OCI-LY3 (cell line): ENCODE data around the gene GAL3ST3.

Source experiments
- EZH2phosphoT487 ChIP-seq: fragments of 200-600 bp; shearing (Covaris generic); IDR thresholded peaks from 2 replicates; pipeline ENCODE4 v1.6.1; 2018; ENCODE audit warnings: antibody characterized with exemption, mixed run types, low read depth
- TF ChIP-seq, protein P1 (sequence below): fragments of 200-600, 300-600 bp; sonication (generic); IDR thresholded peaks from 2 replicates; pipeline ENCODE4 v1.5.1; 2014; ENCODE audit warnings: antibody characterized with exemption, low read length, low read depth

GRCh38 chr11:66051371-66051765 lies 2.4 kb upstream of the GAL3ST3 start:
- TF ChIP-seq, protein P1, sequence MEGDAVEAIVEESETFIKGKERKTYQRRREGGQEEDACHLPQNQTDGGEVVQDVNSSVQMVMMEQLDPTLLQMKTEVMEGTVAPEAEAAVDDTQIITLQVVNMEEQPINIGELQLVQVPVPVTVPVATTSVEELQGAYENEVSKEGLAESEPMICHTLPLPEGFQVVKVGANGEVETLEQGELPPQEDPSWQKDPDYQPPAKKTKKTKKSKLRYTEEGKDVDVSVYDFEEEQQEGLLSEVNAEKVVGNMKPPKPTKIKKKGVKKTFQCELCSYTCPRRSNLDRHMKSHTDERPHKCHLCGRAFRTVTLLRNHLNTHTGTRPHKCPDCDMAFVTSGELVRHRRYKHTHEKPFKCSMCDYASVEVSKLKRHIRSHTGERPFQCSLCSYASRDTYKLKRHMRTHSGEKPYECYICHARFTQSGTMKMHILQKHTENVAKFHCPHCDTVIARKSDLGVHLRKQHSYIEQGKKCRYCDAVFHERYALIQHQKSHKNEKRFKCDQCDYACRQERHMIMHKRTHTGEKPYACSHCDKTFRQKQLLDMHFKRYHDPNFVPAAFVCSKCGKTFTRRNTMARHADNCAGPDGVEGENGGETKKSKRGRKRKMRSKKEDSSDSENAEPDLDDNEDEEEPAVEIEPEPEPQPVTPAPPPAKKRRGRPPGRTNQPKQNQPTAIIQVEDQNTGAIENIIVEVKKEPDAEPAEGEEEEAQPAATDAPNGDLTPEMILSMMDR, result no peak
- TF ChIP-seq EZH2phosphoT487, result no peak
